Neuronal stem cell (in vitro differentiated cells): ENCODE results near the gene PDLIM5.

Source experiments
- DNase-seq: peaks from one replicate; pipeline ENCODE4 v3.0.0-alpha.2; 2013; ENCODE audit warnings: low spot score
- H2AFZ ChIP-seq: one replicate; pipeline ENCODE4 v1.6.1; 2013; ENCODE audit warnings: mild to moderate bottlenecking, low read length, inconsistent platforms
- H2AK5ac ChIP-seq: 2 replicates; pipeline ENCODE4 v1.6.1; 2013; ENCODE audit warnings: low read depth, mild to moderate bottlenecking, inconsistent platforms, low read length, moderate library complexity, mixed read lengths
- H2BK120ac ChIP-seq: 2 replicates; pipeline ENCODE4 v1.6.1; 2013; ENCODE audit warnings: low read depth, mild to moderate bottlenecking, inconsistent platforms, low read length, moderate library complexity, mixed read lengths
- H2BK12ac ChIP-seq: one replicate; pipeline ENCODE4 v1.6.1; 2013; ENCODE audit warnings: low read length, inconsistent platforms
- H2BK15ac ChIP-seq: 2 replicates; pipeline ENCODE4 v1.6.1; 2013; ENCODE audit warnings: mild to moderate bottlenecking, low read length, inconsistent platforms, mixed read lengths
- H2BK5ac ChIP-seq: one replicate; pipeline ENCODE4 v1.6.1; 2013; ENCODE audit warnings: inconsistent platforms, mild to moderate bottlenecking, low read length, moderate library complexity
- H3K14ac ChIP-seq: one replicate; pipeline ENCODE4 v1.6.1; 2013; ENCODE audit warnings: low read length, inconsistent platforms
- H3K18ac ChIP-seq: 2 replicates; pipeline ENCODE4 v1.6.1; 2013; ENCODE audit warnings: low read length, inconsistent platforms
- H3K23ac ChIP-seq: 2 replicates; pipeline ENCODE4 v1.6.1; 2013; ENCODE audit warnings: low read depth, mild to moderate bottlenecking, mixed read lengths, low read length, inconsistent platforms; ENCODE audit not compliant: poor library complexity
- H3K27ac ChIP-seq: replicated peaks from 3 replicates; pipeline ENCODE4 v1.5.1; 2013; ENCODE audit warnings: low read length, inconsistent platforms
- H3K27me3 ChIP-seq, 3 experiments: 2 replicates each; pipeline ENCODE4 v1.6.1; 2013; ENCODE audit warnings: low read length in 3 of 3, mild to moderate bottlenecking in 2 of 3, inconsistent platforms in 1 of 3, low read depth in 1 of 3, mixed read lengths in 1 of 3, moderate library complexity in 1 of 3; ENCODE audit not compliant: control insufficient read depth in 3 of 3, insufficient read depth in 3 of 3
- H3K36me3 ChIP-seq, 2 donors: replicated peaks in 1 of 2; 2 replicates each; pipeline ENCODE4 v1.6.1; 2013; ENCODE audit warnings: low read length in 2 of 2; ENCODE audit not compliant: control insufficient read depth in 2 of 2, insufficient read depth in 2 of 2
- H3K4ac ChIP-seq: 2 replicates; pipeline ENCODE4 v1.6.1; 2013; ENCODE audit warnings: inconsistent platforms, mild to moderate bottlenecking, low read length, moderate library complexity
- H3K4me1 ChIP-seq, 2 donors: 1 replicate in 1 of 2; 2 replicates in 1 of 2; pipeline ENCODE4 v1.6.1; 2013; ENCODE audit warnings: low read length in 2 of 2, low read depth in 1 of 2; ENCODE audit not compliant: control insufficient read depth in 2 of 2, insufficient read depth in 1 of 2
- H3K4me2 ChIP-seq: one replicate; pipeline ENCODE4 v1.6.1; 2013; ENCODE audit warnings: mild to moderate bottlenecking, low read length, inconsistent platforms; ENCODE audit not compliant: insufficient read depth, poor library complexity, severe bottlenecking
- H3K4me3 ChIP-seq, 2 donors: 2 replicates each; pipeline ENCODE4 v1.5.1; 2013; ENCODE audit warnings: low read length in 2 of 2, mild to moderate bottlenecking in 2 of 2, inconsistent platforms in 1 of 2, moderate library complexity in 1 of 2
- H3K79me1 ChIP-seq: one replicate; pipeline ENCODE4 v1.6.1; 2013; ENCODE audit warnings: low read depth, mild to moderate bottlenecking, inconsistent platforms, low read length, moderate library complexity
- H3K9ac ChIP-seq: one replicate; pipeline ENCODE4 v1.6.1; 2013; ENCODE audit warnings: mild to moderate bottlenecking, low read depth, low read length, inconsistent platforms; ENCODE audit not compliant: poor library complexity
- H3K9me3 ChIP-seq, 2 donors: replicated peaks in 1 of 2; 2 replicates each; pipeline versions ENCODE3 to v1.6.1; 2013; ENCODE audit warnings: low read length in 2 of 2, mild to moderate bottlenecking in 2 of 2, inconsistent platforms in 1 of 2, low read depth in 1 of 2, mixed read lengths in 1 of 2, moderate library complexity in 1 of 2; ENCODE audit not compliant: control insufficient read depth in 2 of 2, insufficient read depth in 1 of 2
- H4K8ac ChIP-seq: one replicate; pipeline ENCODE4 v1.6.1; 2013; ENCODE audit warnings: low read depth, mild to moderate bottlenecking, inconsistent platforms, low read length, moderate library complexity
- H4K91ac ChIP-seq: one replicate; pipeline ENCODE4 v1.6.1; 2013; ENCODE audit warnings: low read length, low read depth, mild to moderate bottlenecking, inconsistent platforms; ENCODE audit not compliant: poor library complexity
- WGBS, 2 donors: extraction: QIAGEN DNeasy Blood & Tissue Kit; methylation state at CpG; one replicate each; pipeline ENCODE4 v1.1.7; 2013; ENCODE audit warnings: missing lambda C conversion rate in 2 of 2, mixed read lengths in 1 of 2; ENCODE audit not compliant: insufficient read length in 2 of 2, insufficient replicate concordance in 1 of 2; ENCODE audit errors: extremely low coverage in 2 of 2; 5-methylcytosine and 5-hydroxymethylcytosine counted together

Gene PDLIM5

GRCh38 chr4:94566420-94566819 lies 114.7 kb downstream of the PDLIM5 start:
- Histone ChIP-seq H3K4me3 (no peak overlapping the region), H3K9ac (no peak overlapping the region), H3K18ac (no peak overlapping the region), H3K79me1 (no peaks in the 10 kb centered on the region), H3K27me3 (no peaks in the 10 kb centered on the region), H3K9me3 (no peaks in the 10 kb centered on the region), H3K27ac (no peak overlapping the region), H2BK120ac (no peak overlapping the region), H2BK15ac (no peak overlapping the region), H3K4me2 (no peak overlapping the region), H4K91ac (no peak overlapping the region), H3K36me3 (no peaks in the 10 kb centered on the region), H2BK12ac (no peak overlapping the region), H4K8ac (no peak overlapping the region), H2AK5ac (no peak overlapping the region), H2AFZ (no peak overlapping the region), H3K14ac (no peak overlapping the region), H3K4me1 (peaks cover 4 to 6% of the 10 kb centered on the region in 2 donors), H3K4ac (no peak overlapping the region), H3K23ac (no peak overlapping the region), H2BK5ac (no peak overlapping the region)
- WGBS, 2 donors, result no CpG with 5 or more reads among the region's 4 CpGs
- no peak for DNase-seq

- H3K27ac ChIP-seq, result no peak overlapping the region
- no peak overlapping the region for H3K18ac ChIP-seq
- no peaks in the 10 kb centered on the region for H3K9me3 ChIP-seq
- no peaks in the 10 kb centered on the region for H3K27me3 ChIP-seq
- H4K8ac ChIP-seq, result no peak overlapping the region
- no peak overlapping the region for H3K4me3 ChIP-seq
- H3K9ac ChIP-seq, result no peak overlapping the region
- no peak overlapping the region for H2BK120ac ChIP-seq
- no peak overlapping the region for H3K14ac ChIP-seq
- no peak overlapping the region for H3K23ac ChIP-seq
- no peak overlapping the region for H2BK15ac ChIP-seq
- DNase-seq, result no peak
- H3K4me2 ChIP-seq, result no peak overlapping the region
- H4K91ac ChIP-seq, result no peak overlapping the region
- no peak overlapping the region for H2BK12ac ChIP-seq
- WGBS, 2 donors, result no CpG with 5 or more reads among the region's 5 CpGs
- no peak overlapping the region for H2AK5ac ChIP-seq
- no peak overlapping the region for H3K4ac ChIP-seq
- no peaks in the 10 kb centered on the region for H3K36me3 ChIP-seq
- H3K79me1 ChIP-seq, result no peaks in the 10 kb centered on the region
- H2AFZ ChIP-seq, result no peak overlapping the region
- no peak overlapping the region for H2BK5ac ChIP-seq
- H3K4me1 ChIP-seq, result peaks cover 4 to 6% of the 10 kb centered on the region in 2 donors
Observed at GRCh38 chr4:94567811-94568210, 116.1 kb downstream of the PDLIM5 start.

GRCh38 chr4:94570558-94570957 lies 118.8 kb downstream of the PDLIM5 start:
- WGBS, 2 donors, result no CpG with 5 or more reads among the region's 1 CpG
- Histone ChIP-seq H2AFZ (no peak overlapping the region), H2BK120ac (no peak overlapping the region)

GRCh38 chr4:94571298-94571697 lies 119.6 kb downstream of the PDLIM5 start:
- H4K8ac ChIP-seq, result no peak overlapping the region
- H3K27me3 ChIP-seq, result no peaks in the 10 kb centered on the region
- no peak overlapping the region for H3K27ac ChIP-seq
- H2BK120ac ChIP-seq, result no peak overlapping the region
- H3K4me1 ChIP-seq, result peaks cover 9 to 12% of the 10 kb centered on the region in 2 donors
- H3K4me3 ChIP-seq, result no peak overlapping the region
- no peak overlapping the region for H3K18ac ChIP-seq
- no peaks in the 10 kb centered on the region for H3K9me3 ChIP-seq
- H3K9ac ChIP-seq, result no peak overlapping the region
- no peak overlapping the region for H3K4me2 ChIP-seq
- H3K4ac ChIP-seq, result no peak overlapping the region
- H3K23ac ChIP-seq, result no peak overlapping the region
- H2AK5ac ChIP-seq, result no peak overlapping the region
- no peak overlapping the region for H2BK15ac ChIP-seq
- no peak overlapping the region for H3K14ac ChIP-seq
- no peak overlapping the region for H2AFZ ChIP-seq
- no peak overlapping the region for H2BK12ac ChIP-seq
- no peak overlapping the region for H2BK5ac ChIP-seq
- DNase-seq, result no peak
- no peak overlapping the region for H4K91ac ChIP-seq
- no peaks in the 10 kb centered on the region for H3K36me3 ChIP-seq
- WGBS, 2 donors, result no CpG with 5 or more reads among the region's 4 CpGs
- H3K79me1 ChIP-seq, result peaks cover 2% of the 10 kb centered on the region

More at GRCh38 chr4:94570558-94570957, 118.8 kb downstream of the PDLIM5 start:
- H2BK12ac ChIP-seq, result no peak overlapping the region
- H3K14ac ChIP-seq, result no peak overlapping the region
- no peak overlapping the region for H3K4me2 ChIP-seq
- H3K4me3 ChIP-seq, result no peak overlapping the region
- H2AK5ac ChIP-seq, result no peak overlapping the region
- H4K91ac ChIP-seq, result no peak overlapping the region
- no peaks in the 10 kb centered on the region for H3K9me3 ChIP-seq
- no peak overlapping the region for H3K4ac ChIP-seq
- no peak overlapping the region for H2BK5ac ChIP-seq
- no peak for DNase-seq
- H3K9ac ChIP-seq, result no peak overlapping the region
- H4K8ac ChIP-seq, result no peak overlapping the region
- no peak overlapping the region for H3K23ac ChIP-seq
- no peak overlapping the region for H3K18ac ChIP-seq
- H3K27ac ChIP-seq, result no peak overlapping the region
- H3K4me1 ChIP-seq, result peaks cover 5 to 6% of the 10 kb centered on the region in 2 donors
- H3K27me3 ChIP-seq, result no peaks in the 10 kb centered on the region
- no peak overlapping the region for H2BK15ac ChIP-seq
- H3K79me1 ChIP-seq, result peaks cover under 1% of the 10 kb centered on the region
- no peaks in the 10 kb centered on the region for H3K36me3 ChIP-seq
